Measurements from ENCODE around the gene PPARG.

GRCh38 chr3:12343047-12343501 is 54.2 kb downstream of the PPARG start:
- no peak for TF ChIP-seq POLR2AphosphoS5 (IDR thresholded peaks at IDR 0.05; ENCODE audit: low read depth)
- TF ChIP-seq, protein P1, sequence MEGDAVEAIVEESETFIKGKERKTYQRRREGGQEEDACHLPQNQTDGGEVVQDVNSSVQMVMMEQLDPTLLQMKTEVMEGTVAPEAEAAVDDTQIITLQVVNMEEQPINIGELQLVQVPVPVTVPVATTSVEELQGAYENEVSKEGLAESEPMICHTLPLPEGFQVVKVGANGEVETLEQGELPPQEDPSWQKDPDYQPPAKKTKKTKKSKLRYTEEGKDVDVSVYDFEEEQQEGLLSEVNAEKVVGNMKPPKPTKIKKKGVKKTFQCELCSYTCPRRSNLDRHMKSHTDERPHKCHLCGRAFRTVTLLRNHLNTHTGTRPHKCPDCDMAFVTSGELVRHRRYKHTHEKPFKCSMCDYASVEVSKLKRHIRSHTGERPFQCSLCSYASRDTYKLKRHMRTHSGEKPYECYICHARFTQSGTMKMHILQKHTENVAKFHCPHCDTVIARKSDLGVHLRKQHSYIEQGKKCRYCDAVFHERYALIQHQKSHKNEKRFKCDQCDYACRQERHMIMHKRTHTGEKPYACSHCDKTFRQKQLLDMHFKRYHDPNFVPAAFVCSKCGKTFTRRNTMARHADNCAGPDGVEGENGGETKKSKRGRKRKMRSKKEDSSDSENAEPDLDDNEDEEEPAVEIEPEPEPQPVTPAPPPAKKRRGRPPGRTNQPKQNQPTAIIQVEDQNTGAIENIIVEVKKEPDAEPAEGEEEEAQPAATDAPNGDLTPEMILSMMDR (IDR thresholded peaks at IDR 0.05; ENCODE audit: insufficient read depth, low read length): no peak
- TF ChIP-seq, protein P2, sequence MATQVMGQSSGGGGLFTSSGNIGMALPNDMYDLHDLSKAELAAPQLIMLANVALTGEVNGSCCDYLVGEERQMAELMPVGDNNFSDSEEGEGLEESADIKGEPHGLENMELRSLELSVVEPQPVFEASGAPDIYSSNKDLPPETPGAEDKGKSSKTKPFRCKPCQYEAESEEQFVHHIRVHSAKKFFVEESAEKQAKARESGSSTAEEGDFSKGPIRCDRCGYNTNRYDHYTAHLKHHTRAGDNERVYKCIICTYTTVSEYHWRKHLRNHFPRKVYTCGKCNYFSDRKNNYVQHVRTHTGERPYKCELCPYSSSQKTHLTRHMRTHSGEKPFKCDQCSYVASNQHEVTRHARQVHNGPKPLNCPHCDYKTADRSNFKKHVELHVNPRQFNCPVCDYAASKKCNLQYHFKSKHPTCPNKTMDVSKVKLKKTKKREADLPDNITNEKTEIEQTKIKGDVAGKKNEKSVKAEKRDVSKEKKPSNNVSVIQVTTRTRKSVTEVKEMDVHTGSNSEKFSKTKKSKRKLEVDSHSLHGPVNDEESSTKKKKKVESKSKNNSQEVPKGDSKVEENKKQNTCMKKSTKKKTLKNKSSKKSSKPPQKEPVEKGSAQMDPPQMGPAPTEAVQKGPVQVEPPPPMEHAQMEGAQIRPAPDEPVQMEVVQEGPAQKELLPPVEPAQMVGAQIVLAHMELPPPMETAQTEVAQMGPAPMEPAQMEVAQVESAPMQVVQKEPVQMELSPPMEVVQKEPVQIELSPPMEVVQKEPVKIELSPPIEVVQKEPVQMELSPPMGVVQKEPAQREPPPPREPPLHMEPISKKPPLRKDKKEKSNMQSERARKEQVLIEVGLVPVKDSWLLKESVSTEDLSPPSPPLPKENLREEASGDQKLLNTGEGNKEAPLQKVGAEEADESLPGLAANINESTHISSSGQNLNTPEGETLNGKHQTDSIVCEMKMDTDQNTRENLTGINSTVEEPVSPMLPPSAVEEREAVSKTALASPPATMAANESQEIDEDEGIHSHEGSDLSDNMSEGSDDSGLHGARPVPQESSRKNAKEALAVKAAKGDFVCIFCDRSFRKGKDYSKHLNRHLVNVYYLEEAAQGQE (IDR thresholded peaks at IDR 0.05; ENCODE audit: insufficient replicate concordance, low read depth): no peak
- no peak for TF ChIP-seq SPI1 (IDR thresholded peaks at IDR 0.05; ENCODE audit: borderline replicate concordance, low read depth)
